ES-I3 (cell line): Measurements from ENCODE around the gene KIF27.
"Not testable (repeated sequence)": the region's sequence is repeated elsewhere in the genome, so short reads cannot be mapped to it uniquely, and the experiment has no call there.

Experiments used
- H3K36me3 ChIP-seq: 2 replicates; pipeline ENCODE4 v1.6.1; 2013; ENCODE audit warnings: mild to moderate bottlenecking, low read length, control low read depth, moderate library complexity; ENCODE audit not compliant: insufficient read depth
- H3K4me1 ChIP-seq: 2 replicates; pipeline ENCODE4 v1.6.1; 2013; ENCODE audit warnings: mild to moderate bottlenecking, control low read depth, low read length; ENCODE audit not compliant: insufficient read depth
- H3K9ac ChIP-seq: 2 replicates; pipeline ENCODE4 v1.6.1; 2013; ENCODE audit warnings: low read depth, mild to moderate bottlenecking, low read length, moderate library complexity
- H3K9me3 ChIP-seq: 2 replicates; pipeline ENCODE4 v1.6.1; 2013; ENCODE audit warnings: mild to moderate bottlenecking, low read length, moderate library complexity; ENCODE audit not compliant: control insufficient read depth, insufficient read depth

KIF27 gene

GRCh38 chr9:83886498-83886897 lies 34.7 kb downstream of the KIF27 start:
- H3K36me3 ChIP-seq, H3K4me1 ChIP-seq, H3K9ac ChIP-seq, H3K9me3 ChIP-seq: not testable (repeated sequence)

GRCh38 chr9:83885559-83886240 lies 35.5 kb downstream of the KIF27 start:
- not testable (repeated sequence) for H3K36me3 ChIP-seq, H3K9me3 ChIP-seq, H3K9ac ChIP-seq, H3K4me1 ChIP-seq

GRCh38 chr9:83881687-83882408 lies 39.4 kb downstream of the KIF27 start:
- H3K36me3 ChIP-seq, H3K4me1 ChIP-seq, H3K9ac ChIP-seq, H3K9me3 ChIP-seq: not testable (repeated sequence)

- not testable (repeated sequence) for H3K9me3 ChIP-seq, H3K9ac ChIP-seq, H3K4me1 ChIP-seq, H3K36me3 ChIP-seq
Observed at GRCh38 chr9:83875559-83875958, 45.7 kb downstream of the KIF27 start.

- H3K36me3 ChIP-seq, H3K9me3 ChIP-seq, H3K9ac ChIP-seq, H3K4me1 ChIP-seq: not testable (repeated sequence)
Observed at GRCh38 chr9:83849895-83850294, 71.3 kb downstream of the KIF27 start.

GRCh38 chr9:83837070-83837643 lies 84.1 kb downstream of the KIF27 start:
- not testable (repeated sequence) for H3K36me3 ChIP-seq, H3K9me3 ChIP-seq, H3K9ac ChIP-seq, H3K4me1 ChIP-seq

- not testable (repeated sequence) for H3K36me3 ChIP-seq, H3K4me1 ChIP-seq
Observed at GRCh38 chr9:83830426-83831071, 90.7 kb downstream of the KIF27 start.

GRCh38 chr9:83824986-83825623 lies 96.1 kb downstream of the KIF27 start:
- H3K9ac ChIP-seq, result not testable (repeated sequence)

More at GRCh38 chr9:83830426-83831071, 90.7 kb downstream of the KIF27 start:
- H3K9ac ChIP-seq, H3K9me3 ChIP-seq: not testable (repeated sequence)

GRCh38 chr9:83817356-83818278 lies 103.6 kb downstream of the KIF27 start, which contains the start of gene GKAP1:
Gene GKAP1 (minus strand): TSS chr9:83817769. CDS start chr9:83806517, 11,252 bp downstream.
- H3K9ac ChIP-seq, result peak within 1 kb of the TSS; percentile 63
- not testable (repeated sequence) for H3K4me1 ChIP-seq, H3K36me3 ChIP-seq, H3K9me3 ChIP-seq

More at GRCh38 chr9:83824986-83825623, 96.1 kb downstream of the KIF27 start:
- H3K4me1 ChIP-seq, H3K36me3 ChIP-seq, H3K9me3 ChIP-seq: not testable (repeated sequence)

GRCh38 chr9:83817011-83817355 lies 104.2 kb downstream of the KIF27 start:
- not testable (repeated sequence) for H3K36me3 ChIP-seq, H3K4me1 ChIP-seq, H3K9me3 ChIP-seq
- peak overlapping the region; percentile 63; the same call in 1 of the 2 replicates for H3K9ac ChIP-seq

GRCh38 chr9:83815120-83815519 lies 106.1 kb downstream of the KIF27 start:
- H3K36me3 ChIP-seq, H3K4me1 ChIP-seq, H3K9me3 ChIP-seq, H3K9ac ChIP-seq: not testable (repeated sequence)

- H3K9me3 ChIP-seq, H3K4me1 ChIP-seq, H3K9ac ChIP-seq, H3K36me3 ChIP-seq: not testable (repeated sequence)
Observed at GRCh38 chr9:83809213-83809612, 112.0 kb downstream of the KIF27 start.

- H3K4me1 ChIP-seq, H3K9me3 ChIP-seq, H3K36me3 ChIP-seq, H3K9ac ChIP-seq: not testable (repeated sequence)
Observed at GRCh38 chr9:83804454-83804853, 116.8 kb downstream of the KIF27 start.

- not testable (repeated sequence) for H3K9me3 ChIP-seq, H3K9ac ChIP-seq, H3K4me1 ChIP-seq, H3K36me3 ChIP-seq
Observed at GRCh38 chr9:83803941-83804340, 117.3 kb downstream of the KIF27 start.
